Measurements from ENCODE around the gene RGL1.

The RGL1 gene

GRCh38 chr1:183912265-183912886 lies 107.5 kb downstream of the RGL1 start:
- no peak for DNase-seq (ENCODE audit: low read depth)
- TF ChIP-seq CTCF (conservative IDR thresholded peaks at IDR 0.05; ENCODE audit: low read length), result no peak
- no peak overlapping the region for H3K4me3 ChIP-seq (ENCODE audit: low read length)

GRCh38 chr1:183913567-183913993 lies 108.7 kb downstream of the RGL1 start:
- no peak overlapping the region for H3K4me3 ChIP-seq (ENCODE audit: low read length)
- TF ChIP-seq CTCF (conservative IDR thresholded peaks at IDR 0.05; ENCODE audit: low read length), result no peak
- peak; percentile 62 for DNase-seq (ENCODE audit: low read depth)

GRCh38 chr1:183914276-183914675 lies 109.4 kb downstream of the RGL1 start:
- peak; percentile 46 for DNase-seq (ENCODE audit: low read depth)
- no peak overlapping the region for H3K4me3 ChIP-seq (ENCODE audit: low read length)
- no peak for TF ChIP-seq CTCF (conservative IDR thresholded peaks at IDR 0.05; ENCODE audit: low read length)

GRCh38 chr1:183914891-183915290 lies 110.0 kb downstream of the RGL1 start:
- no peak for TF ChIP-seq CTCF (conservative IDR thresholded peaks at IDR 0.05; ENCODE audit: low read length)
- H3K4me3 ChIP-seq (ENCODE audit: low read length), result no peak overlapping the region
- DNase-seq (ENCODE audit: low read depth), result no peak

GRCh38 chr1:183915625-183916510 lies 110.9 kb downstream of the RGL1 start:
- peak; percentile 85 for TF ChIP-seq CTCF (conservative IDR thresholded peaks at IDR 0.05; ENCODE audit: low read length)
- peak overlapping the region; percentile 31 for H3K4me3 ChIP-seq (ENCODE audit: low read length)
- peak; percentile 98 for DNase-seq (ENCODE audit: low read depth)

- DNase-seq (ENCODE audit: low read depth), result no peak
- no peak overlapping the region for H3K4me3 ChIP-seq (ENCODE audit: low read length)
- TF ChIP-seq CTCF (conservative IDR thresholded peaks at IDR 0.05; ENCODE audit: low read length), result no peak
These were observed 111.7 kb downstream of the RGL1 start for GRCh38 chr1:183916574-183916973.

GRCh38 chr1:183918589-183918988 lies 113.7 kb downstream of the RGL1 start:
- DNase-seq (ENCODE audit: low read depth), result no peak
- TF ChIP-seq CTCF (conservative IDR thresholded peaks at IDR 0.05; ENCODE audit: low read length), result no peak
- H3K4me3 ChIP-seq (ENCODE audit: low read length), result no peak overlapping the region

All from AG10803 (cell line).